ENCODE results near the gene P2RX6.

P2RX6 gene

DNA sequence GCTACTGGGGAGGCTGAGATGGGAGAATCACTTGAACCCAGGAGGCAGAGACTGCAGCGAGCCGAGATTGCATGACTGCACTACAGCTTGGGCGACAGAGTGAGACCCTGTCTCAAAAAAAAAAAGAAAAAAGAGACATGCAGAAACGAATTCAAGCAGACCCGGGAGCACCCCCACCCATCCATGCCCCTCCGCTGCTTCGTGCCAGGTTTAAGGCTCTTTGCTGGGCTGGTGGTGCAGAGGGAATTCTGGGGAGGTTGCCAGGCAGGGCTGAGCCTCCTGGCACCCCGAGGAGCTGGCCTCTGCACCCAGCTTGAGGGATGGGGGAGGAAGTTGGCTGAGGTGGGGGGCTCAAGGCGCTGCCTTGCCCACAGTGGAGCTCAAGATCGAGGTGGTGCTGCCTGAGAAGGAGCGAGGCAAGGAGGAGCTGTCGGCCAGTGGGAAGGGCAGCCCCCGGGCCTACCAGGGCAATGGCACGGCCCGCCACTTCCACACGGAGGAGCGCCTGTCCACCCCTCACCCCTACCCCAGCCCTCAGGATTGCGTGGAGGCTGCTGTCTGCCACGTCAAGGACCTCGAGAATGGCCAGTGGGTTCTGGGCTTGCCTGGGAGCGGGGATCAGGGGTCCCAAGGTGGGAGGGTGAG is 41.9 kb upstream of the P2RX6 start:
- Histone ChIP-seq H3K9me3 (ENCODE audit: low read depth, low read length) (no peaks in the 10 kb centered on the region), H3K4me3 (no peak overlapping the region), H3K9ac (ENCODE audit: insufficient read length) (no peak overlapping the region), H3K27ac (no peak overlapping the region), H3K36me3 (ENCODE audit: insufficient read depth, low read length) (no peaks in the 10 kb centered on the region)
- no peak for TF ChIP-seq EZH2 (IDR thresholded peaks at IDR 0.05)
- no peak for TF ChIP-seq POLR2AphosphoS5 (IDR thresholded peaks at IDR 0.05; ENCODE audit: borderline replicate concordance, low read depth, low read length)
- no peak for TF ChIP-seq FOXP2 (optimal IDR thresholded peaks at IDR 0.05; ENCODE audit: control extremely low read depth, extremely low read length, insufficient read depth)
- DNase-seq (ENCODE audit: low read depth, low spot score), result no peak

DNA sequence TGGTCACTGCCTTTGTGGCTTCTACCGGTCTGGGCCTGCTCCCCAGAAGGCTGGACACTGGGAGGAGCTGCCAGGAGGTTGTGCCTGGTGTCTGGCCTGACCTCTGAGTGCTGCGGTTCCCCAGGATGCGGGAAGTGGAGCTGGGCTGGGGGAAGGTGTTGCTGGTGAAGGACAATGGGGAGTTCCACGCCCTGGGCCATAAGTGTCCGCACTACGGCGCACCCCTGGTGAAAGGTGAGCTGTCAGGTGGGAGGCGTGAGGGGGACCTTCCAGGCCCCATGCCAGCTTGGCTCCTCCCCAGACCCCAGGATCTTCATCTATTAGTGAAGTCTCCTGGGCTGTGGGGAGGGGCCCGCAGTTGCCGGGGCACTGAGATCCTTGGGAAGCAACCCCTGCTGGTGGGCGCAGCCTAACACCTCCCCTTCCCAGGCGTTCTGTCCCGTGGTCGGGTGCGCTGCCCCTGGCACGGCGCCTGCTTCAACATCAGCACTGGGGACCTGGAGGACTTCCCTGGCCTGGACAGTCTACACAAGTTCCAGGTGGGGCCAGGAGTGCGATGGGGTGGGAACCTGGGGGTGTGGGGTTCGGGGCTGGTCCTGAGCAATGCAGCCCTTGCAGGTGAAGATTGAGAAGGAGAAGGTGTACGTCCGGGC is 41.2 kb upstream of the P2RX6 start:
- no peak overlapping the region for H3K9ac ChIP-seq (ENCODE audit: insufficient read length)
- no peak overlapping the region for H3K27ac ChIP-seq
- DNase-seq (ENCODE audit: low read depth, low spot score), result no peak
- peaks cover 4% of the 10 kb centered on the region; the same call in 1 of the 2 replicates for H3K9me3 ChIP-seq (ENCODE audit: low read depth, low read length)
- H3K36me3 ChIP-seq (ENCODE audit: insufficient read depth, low read length), result no peaks in the 10 kb centered on the region
- no peak overlapping the region for H3K4me3 ChIP-seq
- TF ChIP-seq POLR2AphosphoS5 (IDR thresholded peaks at IDR 0.05; ENCODE audit: borderline replicate concordance, low read depth, low read length) (no peak), FOXP2 (optimal IDR thresholded peaks at IDR 0.05; ENCODE audit: control extremely low read depth, extremely low read length, insufficient read depth) (no peak), EZH2 (IDR thresholded peaks at IDR 0.05) (no peak)

DNA sequence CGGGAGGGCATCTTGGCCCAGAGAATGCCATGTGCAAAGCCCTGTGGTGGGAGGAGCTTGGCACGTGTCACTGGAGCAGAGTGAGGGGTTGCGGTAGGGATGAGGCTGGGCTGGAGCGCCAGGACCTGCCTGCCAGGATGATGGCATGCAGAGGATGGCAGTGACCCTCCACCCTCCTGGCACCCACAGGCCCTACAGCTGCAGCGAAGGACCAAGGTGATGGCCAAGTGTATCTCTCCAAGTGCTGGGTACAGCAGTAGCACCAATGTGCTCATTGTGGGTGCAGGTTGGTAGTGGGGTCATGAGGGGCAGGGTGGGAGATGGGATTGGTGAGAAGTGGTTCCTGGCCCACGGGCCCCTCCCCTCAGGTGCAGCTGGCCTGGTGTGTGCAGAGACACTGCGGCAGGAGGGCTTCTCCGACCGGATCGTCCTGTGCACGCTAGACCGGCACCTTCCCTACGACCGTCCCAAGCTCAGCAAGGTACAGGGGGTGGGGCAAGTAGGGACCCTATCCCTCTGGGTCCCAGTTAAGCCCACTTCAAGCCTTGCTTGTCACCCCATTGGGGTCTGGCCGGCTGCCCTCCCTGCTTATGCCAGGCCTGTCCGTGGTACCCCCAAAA is 40.5 kb upstream of the P2RX6 start:
- H3K9ac ChIP-seq (ENCODE audit: insufficient read length), result no peak overlapping the region
- H3K27ac ChIP-seq, result no peak overlapping the region
- no peaks in the 10 kb centered on the region for H3K36me3 ChIP-seq (ENCODE audit: insufficient read depth, low read length)
- TF ChIP-seq POLR2AphosphoS5 (IDR thresholded peaks at IDR 0.05; ENCODE audit: borderline replicate concordance, low read depth, low read length), result no peak
- TF ChIP-seq EZH2 (IDR thresholded peaks at IDR 0.05), result no peak
- TF ChIP-seq FOXP2 (optimal IDR thresholded peaks at IDR 0.05; ENCODE audit: control extremely low read depth, extremely low read length, insufficient read depth), result no peak
- no peak overlapping the region for H3K4me3 ChIP-seq
- DNase-seq (ENCODE audit: low read depth, low spot score), result no peak
- H3K9me3 ChIP-seq (ENCODE audit: low read depth, low read length), result peaks cover 7% of the 10 kb centered on the region; the same call in 1 of the 2 replicates

DNA sequence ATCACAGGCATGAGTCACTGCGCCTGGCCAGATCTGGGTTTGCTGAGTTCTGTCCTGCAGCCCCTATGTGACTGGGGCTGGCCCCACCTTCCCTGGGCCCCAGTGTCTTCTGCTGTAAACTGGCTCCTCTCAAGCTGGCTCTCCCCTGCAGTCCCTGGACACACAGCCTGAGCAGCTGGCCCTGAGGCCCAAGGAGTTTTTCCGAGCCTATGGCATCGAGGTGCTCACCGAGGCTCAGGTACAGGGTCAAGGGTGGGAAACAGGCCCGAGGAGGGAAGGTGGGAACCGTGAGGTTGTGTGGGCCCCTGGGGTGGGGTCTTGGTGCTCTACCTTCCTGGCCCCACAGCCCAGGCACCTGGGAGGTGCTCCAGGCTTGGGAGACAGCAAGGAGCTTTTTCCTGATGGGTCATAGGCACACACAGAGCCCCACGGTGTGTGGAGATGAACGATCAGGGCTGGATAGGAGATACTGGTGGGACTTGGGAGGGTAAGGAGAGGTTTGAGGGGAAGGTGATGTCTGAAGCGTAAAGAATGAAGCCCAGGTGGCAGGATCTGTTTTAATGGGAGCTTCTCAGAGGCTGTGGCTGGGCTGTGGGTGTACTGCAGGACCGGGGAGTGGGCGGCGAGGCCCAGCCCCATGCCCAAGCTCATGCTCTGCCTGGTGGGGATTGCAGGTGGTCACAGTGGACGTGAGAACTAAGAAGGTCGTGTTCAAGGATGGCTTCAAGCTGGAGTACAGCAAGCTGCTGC is 39.2 kb upstream of the P2RX6 start:
- Histone ChIP-seq H3K27ac (no peak overlapping the region), H3K4me3 (no peak overlapping the region), H3K36me3 (ENCODE audit: insufficient read depth, low read length) (no peaks in the 10 kb centered on the region), H3K9ac (ENCODE audit: insufficient read length) (no peak overlapping the region), H3K9me3 (ENCODE audit: low read depth, low read length) (peaks cover 7% of the 10 kb centered on the region; the same call in 1 of the 2 replicates)
- TF ChIP-seq EZH2 (IDR thresholded peaks at IDR 0.05) (no peak), FOXP2 (optimal IDR thresholded peaks at IDR 0.05; ENCODE audit: control extremely low read depth, extremely low read length, insufficient read depth) (no peak), POLR2AphosphoS5 (IDR thresholded peaks at IDR 0.05; ENCODE audit: borderline replicate concordance, low read depth, low read length) (no peak)
- no peak for DNase-seq (ENCODE audit: low read depth, low spot score)

DNA sequence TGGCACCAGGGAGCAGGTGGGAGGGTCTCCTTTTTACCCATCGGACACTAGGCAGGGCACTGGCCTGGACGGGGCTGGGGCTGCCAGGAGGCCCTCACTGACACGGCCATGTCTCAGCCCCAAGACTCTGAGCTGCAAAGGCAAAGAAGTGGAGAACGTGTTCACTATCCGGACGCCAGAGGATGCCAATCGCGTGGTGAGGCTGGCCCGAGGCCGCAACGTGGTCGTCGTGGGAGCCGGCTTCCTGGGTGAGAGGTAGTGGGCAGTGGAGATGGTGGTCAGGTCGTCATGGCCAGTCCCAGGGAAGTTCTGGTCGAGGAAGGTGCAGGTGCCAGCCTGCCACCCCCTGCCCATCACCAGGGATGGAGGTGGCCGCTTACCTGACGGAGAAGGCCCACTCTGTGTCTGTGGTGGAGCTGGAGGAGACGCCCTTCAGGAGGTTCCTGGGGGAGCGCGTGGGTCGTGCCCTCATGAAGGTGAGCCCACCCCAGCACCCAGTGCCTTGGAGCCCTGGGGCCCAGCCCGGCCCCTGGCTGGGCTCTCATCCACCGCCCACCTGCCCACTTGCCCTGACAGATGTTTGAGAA is 38.6 kb upstream of the P2RX6 start:
- no peaks in the 10 kb centered on the region for H3K36me3 ChIP-seq (ENCODE audit: insufficient read depth, low read length)
- no peak overlapping the region for H3K27ac ChIP-seq
- TF ChIP-seq FOXP2 (optimal IDR thresholded peaks at IDR 0.05; ENCODE audit: control extremely low read depth, extremely low read length, insufficient read depth) (no peak), EZH2 (IDR thresholded peaks at IDR 0.05) (no peak), POLR2AphosphoS5 (IDR thresholded peaks at IDR 0.05; ENCODE audit: borderline replicate concordance, low read depth, low read length) (no peak)
- H3K9ac ChIP-seq (ENCODE audit: insufficient read length), result no peak overlapping the region
- H3K4me3 ChIP-seq, result no peak overlapping the region
- DNase-seq (ENCODE audit: low read depth, low spot score), result no peak
- peaks cover 7% of the 10 kb centered on the region; the same call in 1 of the 2 replicates for H3K9me3 ChIP-seq (ENCODE audit: low read depth, low read length)

DNA sequence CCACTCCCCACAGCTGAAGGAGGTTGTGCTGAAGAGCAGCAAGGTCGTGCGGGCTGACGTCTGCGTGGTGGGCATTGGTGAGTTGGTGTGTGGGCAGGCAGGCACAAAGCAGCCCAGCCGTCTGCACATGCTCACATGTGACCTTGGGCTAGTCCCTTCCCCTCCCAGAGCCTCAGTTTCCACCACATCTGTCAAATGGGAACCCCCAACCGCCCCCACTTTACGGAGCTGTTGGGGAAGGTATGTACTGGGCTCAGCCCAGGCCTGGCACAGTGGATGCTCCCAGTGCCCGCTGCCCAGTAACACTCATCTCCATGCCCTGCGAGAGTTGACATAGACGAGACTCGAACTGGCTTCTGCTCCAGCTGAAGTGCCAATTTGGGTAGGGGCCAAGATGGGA is 37.9 kb upstream of the P2RX6 start:
- Histone ChIP-seq H3K36me3 (ENCODE audit: insufficient read depth, low read length) (no peaks in the 10 kb centered on the region), H3K9ac (ENCODE audit: insufficient read length) (no peak overlapping the region), H3K9me3 (ENCODE audit: low read depth, low read length) (peaks cover 7% of the 10 kb centered on the region; the same call in 1 of the 2 replicates), H3K27ac (no peak overlapping the region), H3K4me3 (no peak overlapping the region)
- TF ChIP-seq FOXP2 (optimal IDR thresholded peaks at IDR 0.05; ENCODE audit: control extremely low read depth, extremely low read length, insufficient read depth) (no peak), EZH2 (IDR thresholded peaks at IDR 0.05) (no peak), POLR2AphosphoS5 (IDR thresholded peaks at IDR 0.05; ENCODE audit: borderline replicate concordance, low read depth, low read length) (no peak)
- DNase-seq (ENCODE audit: low read depth, low spot score), result no peak

DNA sequence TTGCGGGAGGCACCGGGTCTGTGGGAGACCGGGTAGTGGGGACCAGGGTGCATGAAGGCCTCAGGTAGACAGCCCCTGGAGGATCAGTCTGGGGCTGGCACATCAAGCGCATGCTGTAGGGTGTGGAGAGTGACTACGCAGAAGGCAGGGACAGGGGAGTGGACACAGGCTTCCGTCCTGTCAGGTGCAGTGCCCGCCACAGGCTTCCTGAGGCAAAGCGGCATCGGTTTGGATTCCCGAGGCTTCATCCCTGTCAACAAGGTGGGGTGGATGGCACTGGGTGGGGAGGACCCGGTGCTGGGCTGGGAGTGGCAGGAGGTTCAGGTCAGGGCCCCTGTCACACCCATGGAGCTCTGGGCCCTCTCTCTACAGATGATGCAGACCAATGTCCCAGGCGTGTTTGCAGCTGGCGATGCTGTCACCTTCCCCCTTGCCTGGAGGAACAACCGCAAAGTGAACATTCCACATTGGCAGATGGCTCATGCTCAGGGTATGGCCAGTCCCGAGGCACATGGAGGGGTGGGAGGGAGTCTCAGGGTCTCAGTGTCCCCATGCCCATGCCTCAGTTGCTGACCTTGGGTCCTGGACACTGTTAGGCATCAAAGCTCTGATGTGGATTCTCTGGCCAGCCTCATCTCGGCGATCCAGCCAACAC is 37.3 kb upstream of the P2RX6 start:
- no peak overlapping the region for H3K9ac ChIP-seq (ENCODE audit: insufficient read length)
- DNase-seq (ENCODE audit: low read depth, low spot score), result no peak
- H3K4me3 ChIP-seq, result no peak overlapping the region
- peaks cover 7% of the 10 kb centered on the region; the same call in 1 of the 2 replicates for H3K9me3 ChIP-seq (ENCODE audit: low read depth, low read length)
- no peak overlapping the region for H3K27ac ChIP-seq
- no peaks in the 10 kb centered on the region for H3K36me3 ChIP-seq (ENCODE audit: insufficient read depth, low read length)
- TF ChIP-seq POLR2AphosphoS5 (IDR thresholded peaks at IDR 0.05; ENCODE audit: borderline replicate concordance, low read depth, low read length), result no peak

All from SK-N-MC (cell line).